GM19025 (cell line): ENCODE data around the gene GAS2.
"Not testable (repeated sequence)": the region's sequence is repeated elsewhere in the genome, so short reads cannot be mapped to it uniquely, and the experiment has no call there.

ENCODE experiments used
- ATAC-seq: cut with Tn5 transposase; IDR thresholded peaks from one replicate; pipeline ENCODE4 v1.9.1; 2021; ENCODE audit warnings: mild to moderate bottlenecking, low read depth, moderate library complexity; ENCODE audit not compliant: unreplicated experiment

The GAS2 gene

GRCh38 chr11:22666325-22666687 lies at the start of gene GAS2:
GAS2 (plus strand) TSS chr11:22666611; CDS start chr11:22674870, 8,259 bp downstream.
- peak; percentile 5 for ATAC-seq

- no peak for ATAC-seq
These were observed 48.5 kb upstream of the GAS2 start for GRCh38 chr11:22617868-22618267.

- ATAC-seq: peak; percentile 41
These were observed 41.5 kb upstream of the GAS2 start for GRCh38 chr11:22624742-22625447.

GRCh38 chr11:22625448-22626287 lies 40.7 kb upstream of the GAS2 start, which contains the start of gene FANCF:
FANCF (minus strand) TSS chr11:22625823; CDS start chr11:22625810, 13 bp downstream.
- ATAC-seq: peak; percentile 97

GRCh38 chr11:22626573-22627239 lies 39.7 kb upstream of the GAS2 start:
- no peak for ATAC-seq

GRCh38 chr11:22627421-22627820 lies 39.0 kb upstream of the GAS2 start:
- no peak for ATAC-seq

GRCh38 chr11:22633354-22633902 lies 33.0 kb upstream of the GAS2 start:
- no peak for ATAC-seq

- no peak for ATAC-seq
These were observed 31.3 kb upstream of the GAS2 start for GRCh38 chr11:22634897-22635629.

GRCh38 chr11:22635689-22636088 lies 30.7 kb upstream of the GAS2 start:
- no peak for ATAC-seq

- ATAC-seq: no peak
These were observed 25.5 kb upstream of the GAS2 start for GRCh38 chr11:22640862-22641261.

GRCh38 chr11:22641559-22641958 lies 24.9 kb upstream of the GAS2 start:
- ATAC-seq: no peak

- ATAC-seq: not testable (repeated sequence)
These were observed 14.1 kb upstream of the GAS2 start for GRCh38 chr11:22652346-22652745.

- ATAC-seq: no peak
These were observed 10.3 kb upstream of the GAS2 start for GRCh38 chr11:22656130-22656529.

GRCh38 chr11:22657101-22657694 lies 9.2 kb upstream of the GAS2 start:
- ATAC-seq: peak; percentile 92

- ATAC-seq: no peak
These were observed 6.6 kb upstream of the GAS2 start for GRCh38 chr11:22659783-22660182.

GRCh38 chr11:22666688-22667439 lies 453 bp downstream of the GAS2 start:
- peak; percentile 37 for ATAC-seq

GRCh38 chr11:22668005-22668796 lies 1.8 kb downstream of the GAS2 start:
- peak; percentile 35 for ATAC-seq

- no peak for ATAC-seq
These were observed 3.0 kb downstream of the GAS2 start for GRCh38 chr11:22669368-22669767.
